Calu3 (cell line): ENCODE measurements around the gene ITSN2. TPM values are rescaled to one million over a fixed set of nuclear protein-coding genes. Genes with fewer than 3 reads are reported as not detected.

ENCODE experiments used
- BruUV-seq: library from RNA; stranded (reverse); fragments of 400-500 nt; replicated peaks from 2 replicates; lab custom pipeline; 2021; lab: Mats Ljungman, UMichigan
- CTCF ChIA-PET: fragments of 300-600 bp; sonication (Branson Sonifier 250); formaldehyde crosslinking; loops from one replicate; lab custom pipeline; 2022; ENCODE audit warnings: antibody characterized with exemption; lab: Charles Lee
- DNase-seq: peaks from one replicate; pipeline ENCODE4 v3.0.0; 2022
- H3K27ac Mint-ChIP-seq: one replicate; pipeline ENCODE4 v1.8.0; 2022; ENCODE audit warnings: mixed read lengths; ENCODE audit not compliant: unreplicated experiment
- H3K27me3 Mint-ChIP-seq: one replicate; pipeline ENCODE4 v1.8.0; 2022; ENCODE audit warnings: mixed read lengths; ENCODE audit not compliant: unreplicated experiment
- H3K36me3 Mint-ChIP-seq: one replicate; pipeline ENCODE4 v1.8.0; 2022; ENCODE audit warnings: mild to moderate bottlenecking, moderate library complexity, mixed read lengths; ENCODE audit not compliant: insufficient read depth, unreplicated experiment
- H3K4me1 Mint-ChIP-seq: one replicate; pipeline ENCODE4 v1.8.0; 2022; ENCODE audit warnings: mild to moderate bottlenecking, low read depth, mixed read lengths; ENCODE audit not compliant: unreplicated experiment
- H3K4me3 Mint-ChIP-seq: one replicate; pipeline ENCODE4 v1.8.0; 2022; ENCODE audit warnings: mild to moderate bottlenecking, low read depth, moderate library complexity, mixed read lengths; ENCODE audit not compliant: unreplicated experiment
- H3K9me3 Mint-ChIP-seq: one replicate; pipeline ENCODE4 v1.8.0; 2022; ENCODE audit warnings: low read depth, mixed read lengths; ENCODE audit not compliant: unreplicated experiment
- intact Hi-C: fragments of 100-400 bp; cut with micrococcal nuclease; formaldehyde crosslinking; loops from one replicate; pipeline ENCODE4 v1.10.0; 2022; ENCODE audit not compliant: unreplicated experiment
- total RNA-seq: library from RNA; stranded (reverse); gene quantifications from 2 replicates; pipeline ENCODE4 v1.2.3, GENCODE V29; 2022
- TF ChIP-seq, protein P1 (sequence below): fragments of 200-600 bp; IDR thresholded peaks from one replicate; pipeline ENCODE4 v1.8.0; 2022; ENCODE audit warnings: antibody characterized with exemption; ENCODE audit not compliant: unreplicated experiment

ITSN2 gene
- total RNA-seq, 1 experiment from 2014 or later: 45.4 TPM

DNA sequence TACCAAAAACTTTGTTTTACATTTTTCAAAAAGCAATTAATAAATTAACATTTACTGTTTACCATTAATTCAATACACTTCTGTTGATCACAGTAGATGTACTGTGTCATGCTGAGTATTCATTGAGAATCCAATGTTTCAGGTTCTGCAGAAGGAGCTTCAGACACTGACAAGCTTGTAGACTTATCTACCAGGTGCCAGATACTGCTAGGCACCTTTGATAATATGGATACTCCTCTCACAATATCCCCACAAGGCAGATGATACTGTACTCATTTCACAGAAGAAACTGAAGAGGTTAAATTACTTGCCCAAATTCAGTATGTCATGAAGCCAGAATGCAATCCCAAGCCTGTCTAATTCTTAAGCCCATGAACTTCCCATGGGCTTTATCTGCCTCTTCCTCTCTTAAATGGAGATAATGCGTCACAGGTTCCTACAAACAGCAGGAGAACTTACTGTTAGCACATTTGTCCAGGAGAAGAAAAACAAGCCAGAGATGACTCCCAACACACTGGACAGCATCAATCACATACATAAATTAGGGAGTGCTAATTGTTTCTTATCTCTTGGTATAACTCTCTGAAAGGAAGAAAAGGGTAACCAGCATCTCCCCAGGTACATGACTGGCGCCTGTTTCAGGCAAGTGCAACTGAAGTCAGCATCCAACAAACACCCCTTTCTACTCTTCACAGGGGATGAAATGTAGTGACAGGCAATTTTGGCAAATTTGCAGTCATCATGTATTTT is 27.4 kb downstream of the ITSN2 start:
- no peak for DNase-seq
- Mint-ChIP-seq H3K4me1 (peaks cover 15% of the 10 kb centered on the region), H3K9me3 (peaks cover 6% of the 10 kb centered on the region), H3K4me3 (no peak overlapping the region), H3K27ac (no peak overlapping the region), H3K27me3 (no peaks in the 10 kb centered on the region), H3K36me3 (no peaks in the 10 kb centered on the region)
- CTCF ChIA-PET: no interaction called here
- BruUV-seq: no TSS peak
- intact Hi-C loops: no loop called here
- TF ChIP-seq, protein P1, sequence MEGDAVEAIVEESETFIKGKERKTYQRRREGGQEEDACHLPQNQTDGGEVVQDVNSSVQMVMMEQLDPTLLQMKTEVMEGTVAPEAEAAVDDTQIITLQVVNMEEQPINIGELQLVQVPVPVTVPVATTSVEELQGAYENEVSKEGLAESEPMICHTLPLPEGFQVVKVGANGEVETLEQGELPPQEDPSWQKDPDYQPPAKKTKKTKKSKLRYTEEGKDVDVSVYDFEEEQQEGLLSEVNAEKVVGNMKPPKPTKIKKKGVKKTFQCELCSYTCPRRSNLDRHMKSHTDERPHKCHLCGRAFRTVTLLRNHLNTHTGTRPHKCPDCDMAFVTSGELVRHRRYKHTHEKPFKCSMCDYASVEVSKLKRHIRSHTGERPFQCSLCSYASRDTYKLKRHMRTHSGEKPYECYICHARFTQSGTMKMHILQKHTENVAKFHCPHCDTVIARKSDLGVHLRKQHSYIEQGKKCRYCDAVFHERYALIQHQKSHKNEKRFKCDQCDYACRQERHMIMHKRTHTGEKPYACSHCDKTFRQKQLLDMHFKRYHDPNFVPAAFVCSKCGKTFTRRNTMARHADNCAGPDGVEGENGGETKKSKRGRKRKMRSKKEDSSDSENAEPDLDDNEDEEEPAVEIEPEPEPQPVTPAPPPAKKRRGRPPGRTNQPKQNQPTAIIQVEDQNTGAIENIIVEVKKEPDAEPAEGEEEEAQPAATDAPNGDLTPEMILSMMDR: no peak

DNA sequence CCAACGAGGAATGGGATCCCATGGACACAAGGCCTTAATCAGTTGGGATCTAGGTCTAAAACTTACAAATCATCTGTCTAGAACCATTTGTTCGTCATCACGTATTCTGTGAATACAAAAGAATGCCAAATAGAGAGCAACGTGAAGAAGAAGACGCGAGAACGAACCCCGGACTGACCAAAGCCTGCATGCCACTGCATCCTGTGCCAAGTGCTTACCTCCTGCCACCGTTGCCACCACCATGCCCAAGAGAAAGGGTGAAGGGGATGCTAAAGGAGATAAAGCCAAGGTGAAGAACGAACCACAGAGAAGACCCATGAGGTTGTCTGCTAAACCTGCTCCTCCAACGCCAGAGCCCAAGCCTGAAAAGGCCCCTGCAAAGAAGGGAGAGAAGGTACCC is 30.2 kb downstream of the ITSN2 start:
- Mint-ChIP-seq H3K4me3 (no peak overlapping the region), H3K36me3 (no peaks in the 10 kb centered on the region), H3K9me3 (no peaks in the 10 kb centered on the region), H3K4me1 (no peaks in the 10 kb centered on the region), H3K27me3 (no peaks in the 10 kb centered on the region), H3K27ac (no peak overlapping the region)
- no TSS peak for BruUV-seq
- intact Hi-C loops: no loop called here
- DNase-seq: no peak
- TF ChIP-seq, protein P1: no peak
- CTCF ChIA-PET: no interaction called here

DNA sequence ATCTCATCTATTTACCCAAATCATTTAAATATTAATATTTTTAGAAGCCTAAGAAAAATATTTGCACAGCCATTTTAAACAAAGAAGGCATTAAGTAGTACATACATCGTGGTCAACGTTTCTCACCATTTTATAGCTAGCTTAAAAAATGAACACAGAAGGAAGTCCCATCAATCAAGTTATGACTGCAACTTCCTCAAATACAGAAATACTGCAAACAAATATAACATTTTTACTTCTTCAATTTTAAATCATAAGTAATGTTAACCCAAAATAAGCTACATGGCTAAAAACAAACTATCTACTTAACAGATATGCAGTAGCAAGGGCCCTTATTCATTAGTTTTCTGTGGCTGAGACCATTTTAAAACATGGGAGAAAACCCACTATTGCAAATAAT is 30.6 kb downstream of the ITSN2 start:
- no peaks in the 10 kb centered on the region for H3K36me3 Mint-ChIP-seq
- CTCF ChIA-PET: no interaction called here
- no peaks in the 10 kb centered on the region for H3K4me1 Mint-ChIP-seq
- DNase-seq: no peak
- no TSS peak for BruUV-seq
- H3K9me3 Mint-ChIP-seq: no peaks in the 10 kb centered on the region
- no peak overlapping the region for H3K27ac Mint-ChIP-seq
- H3K27me3 Mint-ChIP-seq: no peaks in the 10 kb centered on the region
- no peak overlapping the region for H3K4me3 Mint-ChIP-seq
- TF ChIP-seq, protein P1: no peak
- intact Hi-C loops: no loop called here

DNA sequence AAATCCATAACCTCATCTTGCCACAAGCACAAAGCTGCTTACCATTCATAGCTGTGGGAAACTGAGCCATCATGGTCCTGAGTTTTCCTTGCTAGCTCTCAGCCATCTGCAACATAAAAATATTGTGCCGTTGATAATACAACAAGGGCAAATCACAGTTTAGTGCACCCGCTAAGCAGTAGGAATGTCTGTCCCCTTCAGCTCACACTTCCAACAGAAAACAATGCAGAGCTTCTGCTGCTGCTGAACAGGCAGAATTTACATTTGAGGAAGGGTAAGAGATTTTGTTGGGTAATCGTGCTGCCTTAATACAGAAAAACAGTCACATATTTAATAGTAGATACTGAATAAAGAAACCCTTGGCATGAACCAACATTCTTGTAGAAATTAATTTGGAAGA is 32.3 kb downstream of the ITSN2 start:
- no peaks in the 10 kb centered on the region for H3K27me3 Mint-ChIP-seq
- no peak overlapping the region for H3K4me3 Mint-ChIP-seq
- no TSS peak for BruUV-seq
- intact Hi-C loops: no loop called here
- no peak for DNase-seq
- no peak overlapping the region for H3K27ac Mint-ChIP-seq
- H3K4me1 Mint-ChIP-seq: no peaks in the 10 kb centered on the region
- CTCF ChIA-PET: interaction anchor here (0.8 kb wide), 1 partner anchor 33 kb away, joined by 3 read pairs; the partner anchor contains the start of gene ITSN2
- no peaks in the 10 kb centered on the region for H3K9me3 Mint-ChIP-seq
- TF ChIP-seq, protein P1: no peak
- no peaks in the 10 kb centered on the region for H3K36me3 Mint-ChIP-seq
